Panc1 (cell line): ENCODE measurements around the gene NARF.

Source experiments
- POLR2AphosphoS5 ChIP-seq: IDR thresholded peaks from 2 replicates; pipeline ENCODE4 v1.6.1; 2012; ENCODE audit warnings: mild to moderate bottlenecking, low read depth, low read length, moderate library complexity
- REST ChIP-seq, 2 experiments: IDR thresholded peaks; 2 replicates each; pipeline ENCODE4 v1.6.1; 2011 to 2012; ENCODE audit warnings: low read depth in 2 of 2, control low read depth in 1 of 2, low read length in 1 of 2, mild to moderate bottlenecking in 1 of 2, moderate library complexity in 1 of 2; ENCODE audit not compliant: insufficient read depth in 1 of 2

- no peak for TF ChIP-seq REST (IDR thresholded peaks at IDR 0.05; ENCODE audit: insufficient read depth in 1 of 2, low read depth in 2 of 2, low read length in 1 of 2)
- no peak for TF ChIP-seq POLR2AphosphoS5
Observed at GRCh38 chr17:82438401-82439193, 19.9 kb upstream of the NARF start.
